Liver (tissue), 9 donors: ENCODE data around the gene ZSCAN25. TPM values are rescaled to one million over a fixed set of nuclear protein-coding genes. Genes with fewer than 3 reads are reported as not detected.

ENCODE experiments used
- DNase-seq: peaks from one replicate; pipeline ENCODE4 v3.0.0-alpha.2; 2017; ENCODE audit warnings: low spot score
- H3K27ac ChIP-seq, 2 donors: one replicate each; pipeline ENCODE4 v1.7.0; 2013; ENCODE audit warnings: inconsistent platforms in 2 of 2, low read length in 2 of 2, control low read depth in 1 of 2, low read depth in 1 of 2, mild to moderate bottlenecking in 1 of 2
- H3K27me3 ChIP-seq, 4 donors: one replicate each; pipeline versions ENCODE4 v1.6.1 to v1.7.0; 2013; ENCODE audit warnings: low read length in 3 of 4, inconsistent platforms in 1 of 4, mild to moderate bottlenecking in 1 of 4, moderate library complexity in 1 of 4; ENCODE audit not compliant: control insufficient read depth in 4 of 4, insufficient read depth in 4 of 4
- H3K36me3 ChIP-seq, 4 donors: one replicate each; pipeline versions ENCODE4 v1.6.1 to v1.7.0; 2013; ENCODE audit warnings: low read length in 3 of 4, mild to moderate bottlenecking in 3 of 4, low read depth in 1 of 4, moderate library complexity in 1 of 4; ENCODE audit not compliant: control insufficient read depth in 4 of 4, insufficient read depth in 3 of 4
- H3K4me1 ChIP-seq, 4 donors: one replicate each; pipeline versions ENCODE4 v1.6.1 to v1.7.0; 2013; ENCODE audit warnings: low read length in 3 of 4, mild to moderate bottlenecking in 3 of 4, moderate library complexity in 1 of 4; ENCODE audit not compliant: control insufficient read depth in 4 of 4, insufficient read depth in 4 of 4
- H3K4me3 ChIP-seq, 3 donors: one replicate each; pipeline versions ENCODE4 v1.6.1 to v1.7.0; 2013; ENCODE audit warnings: low read length in 3 of 3, control low read depth in 1 of 3, low read depth in 1 of 3, mild to moderate bottlenecking in 1 of 3
- H3K9ac ChIP-seq, 2 donors: one replicate each; pipeline ENCODE4 v1.7.0; 2013; ENCODE audit warnings: low read length in 2 of 2, mild to moderate bottlenecking in 2 of 2, moderate library complexity in 2 of 2, control low read depth in 1 of 2, low read depth in 1 of 2
- H3K9me3 ChIP-seq, 4 donors: one replicate each; pipeline versions ENCODE4 v1.6.1 to v1.7.0; 2013; ENCODE audit warnings: low read length in 3 of 4; ENCODE audit not compliant: control insufficient read depth in 4 of 4
- FOXA2 ChIP-seq: IDR thresholded peaks from 2 replicates; pipeline ENCODE4 v1.6.1; 2016; ENCODE audit warnings: antibody characterized with exemption
- GABPA ChIP-seq, 2 donors: IDR thresholded peaks in 1 of 2; conservative IDR thresholded peaks in 1 of 2; 2 replicates each; pipeline ENCODE4 v1.6.1; 2016; ENCODE audit warnings: antibody characterized with exemption in 2 of 2, mild to moderate bottlenecking in 1 of 2, moderate library complexity in 1 of 2
- HNF4A ChIP-seq, 2 donors: conservative IDR thresholded peaks; 2 replicates each; pipeline ENCODE4 v1.6.1; 2016; ENCODE audit warnings: antibody characterized with exemption in 2 of 2, mild to moderate bottlenecking in 2 of 2
- HNF4G ChIP-seq: IDR thresholded peaks from 2 replicates; pipeline ENCODE4 v1.6.1; 2016; ENCODE audit warnings: antibody characterized with exemption
- RAD21 ChIP-seq, 2 donors: IDR thresholded peaks; 2 replicates each; pipeline ENCODE4 v1.6.1; 2016; ENCODE audit warnings: antibody characterized with exemption in 2 of 2, mild to moderate bottlenecking in 2 of 2
- REST ChIP-seq: IDR thresholded peaks from 2 replicates; pipeline ENCODE4 v1.6.1; 2016; ENCODE audit warnings: antibody characterized with exemption, mild to moderate bottlenecking
- RXRA ChIP-seq, 2 donors: IDR thresholded peaks; 2 replicates each; pipeline ENCODE4 v1.6.1; 2017 to 2018; ENCODE audit warnings: antibody characterized with exemption in 2 of 2, mild to moderate bottlenecking in 1 of 2
- TAF1 ChIP-seq: conservative IDR thresholded peaks from 2 replicates; pipeline ENCODE4 v1.6.1; 2016; ENCODE audit warnings: antibody characterized with exemption, mild to moderate bottlenecking
- WGBS: extraction: QIAGEN DNeasy Blood & Tissue Kit; methylation state at CpG from one replicate; pipeline ENCODE4 v1.1.7; 2013; 5-methylcytosine and 5-hydroxymethylcytosine counted together
- polyA plus RNA-seq, 2 donors: library from polyadenylated mRNA; stranded (reverse) in 1 of 2; unstranded in 1 of 2; fragments of 200-250 nt in 1 of 2; fragments of >200 nt in 1 of 2; fragmentation: Nextera tagmentation in 1 of 2; extraction: Ambion mirVana in 1 of 2; gene quantifications; one replicate each; pipeline versions ENCODE4 v1.2.1 to v1.2.3, GENCODE V29; 2013 to 2015
- total RNA-seq, 2 donors: library from RNA; depleted of rRNA; stranded (reverse); fragments of >200 nt; gene quantifications; one replicate each; pipeline ENCODE4 v1.2.3, GENCODE V29; 2014
- TF ChIP-seq, protein P1 (sequence below): fragments of 150-350 bp; IDR thresholded peaks from 2 replicates; pipeline ENCODE4 v1.5.1; 2017; ENCODE audit warnings: improper control_type of control experiment, low read depth, low read length; ENCODE audit not compliant: missing input control
- donor health status: healthy.
- donor health status: healthy.
- donor health status: healthy.
- donor health status: healthy.
- donor health status: healthy.

The ZSCAN25 gene
- total and polyA plus RNA-seq, 4 donors, result 2.3 to 11.0 (median 5.9) TPM

DNA sequence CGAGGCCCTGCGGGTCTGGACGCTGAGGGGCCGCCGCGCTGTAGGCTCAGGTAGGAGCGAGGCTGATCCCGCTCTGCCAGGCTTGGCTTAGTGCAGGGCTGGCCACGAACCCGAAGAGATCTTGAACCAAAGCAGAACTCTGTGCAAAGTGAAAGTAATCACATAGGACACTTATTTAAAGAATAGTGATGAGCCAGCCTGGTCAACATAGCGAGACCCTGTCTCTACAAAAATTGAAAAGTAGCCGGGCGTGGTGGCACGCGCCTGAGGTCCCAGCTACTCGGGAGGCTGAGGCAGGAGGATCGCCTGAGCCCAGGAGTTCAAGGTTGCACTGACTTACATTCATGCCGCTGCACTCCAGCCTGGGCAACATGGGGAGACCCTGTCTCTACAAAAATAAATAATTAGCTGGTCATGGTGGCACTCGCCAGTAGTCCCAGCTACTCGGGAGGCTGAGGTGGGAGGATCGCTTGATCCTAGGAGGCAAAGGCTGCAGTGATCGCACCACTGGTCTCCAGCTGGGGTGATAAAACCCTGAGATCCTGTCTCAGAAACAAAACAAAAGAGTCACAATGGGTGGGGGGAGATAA is 541 bp downstream of the ZSCAN25 start:
- 12% methylated on average over 22 of the region's 22 CpGs for WGBS
- no peaks in the 10 kb centered on the region for H3K9me3 ChIP-seq
- H3K4me1 ChIP-seq, result peaks cover 2 to 17% (median 8%) of the 10 kb centered on the region in 4 donors
- peak overlapping the region; percentile 17 to 23 for H3K9ac ChIP-seq
- peak overlapping the region; percentile 77 to 94 (median 93) for H3K4me3 ChIP-seq
- no peak for TF ChIP-seq RAD21 (IDR thresholded peaks at IDR 0.05)
- no peak for TF ChIP-seq REST
- no peak for TF ChIP-seq HNF4A (conservative IDR thresholded peaks at IDR 0.05)
- no peaks in the 10 kb centered on the region for H3K27me3 ChIP-seq
- no peak for DNase-seq
- peak overlapping the region; percentile 66 to 77 for H3K27ac ChIP-seq
- H3K36me3 ChIP-seq, result peaks cover 3 to 32% (median 25%) of the 10 kb centered on the region in 4 donors

DNA sequence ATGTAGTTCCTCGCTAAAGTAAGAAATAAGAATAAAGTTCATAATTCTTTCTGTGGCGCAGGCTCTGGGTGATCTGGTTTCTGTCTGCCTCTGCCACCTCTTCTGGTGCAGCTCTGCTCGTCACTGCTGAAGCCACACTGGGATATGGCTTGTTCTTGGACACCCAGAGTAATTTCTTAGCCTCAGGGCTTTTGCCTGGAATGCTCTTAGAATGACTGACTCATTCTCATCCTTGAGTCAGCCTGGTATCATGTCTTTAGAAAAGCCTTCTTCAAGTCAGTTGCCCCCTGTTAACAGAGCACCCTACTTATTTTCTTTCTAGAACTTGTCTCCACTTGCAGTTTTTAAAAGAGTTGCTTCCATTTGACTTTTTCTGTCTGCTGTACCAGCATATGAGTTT is 2.0 kb downstream of the ZSCAN25 start:
- Histone ChIP-seq H3K27ac (no peak overlapping the region), H3K4me3 (no peak overlapping the region), H3K9me3 (no peaks in the 10 kb centered on the region), H3K27me3 (no peaks in the 10 kb centered on the region), H3K36me3 (peaks cover 3 to 44% (median 33%) of the 10 kb centered on the region in 4 donors), H3K4me1 (peaks cover 2 to 17% (median 8%) of the 10 kb centered on the region in 4 donors), H3K9ac (no peak overlapping the region)
- TF ChIP-seq RAD21 (IDR thresholded peaks at IDR 0.05) (no peak), REST (no peak), RXRA (IDR thresholded peaks at IDR 0.05) (no peak), GABPA (IDR thresholded peaks at IDR 0.05 in 1 of 2, conservative IDR thresholded peaks at IDR 0.05 in 1 of 2) (no peak), FOXA2 (no peak), HNF4G (no peak), TAF1 (no peak)
- TF ChIP-seq, protein P1, sequence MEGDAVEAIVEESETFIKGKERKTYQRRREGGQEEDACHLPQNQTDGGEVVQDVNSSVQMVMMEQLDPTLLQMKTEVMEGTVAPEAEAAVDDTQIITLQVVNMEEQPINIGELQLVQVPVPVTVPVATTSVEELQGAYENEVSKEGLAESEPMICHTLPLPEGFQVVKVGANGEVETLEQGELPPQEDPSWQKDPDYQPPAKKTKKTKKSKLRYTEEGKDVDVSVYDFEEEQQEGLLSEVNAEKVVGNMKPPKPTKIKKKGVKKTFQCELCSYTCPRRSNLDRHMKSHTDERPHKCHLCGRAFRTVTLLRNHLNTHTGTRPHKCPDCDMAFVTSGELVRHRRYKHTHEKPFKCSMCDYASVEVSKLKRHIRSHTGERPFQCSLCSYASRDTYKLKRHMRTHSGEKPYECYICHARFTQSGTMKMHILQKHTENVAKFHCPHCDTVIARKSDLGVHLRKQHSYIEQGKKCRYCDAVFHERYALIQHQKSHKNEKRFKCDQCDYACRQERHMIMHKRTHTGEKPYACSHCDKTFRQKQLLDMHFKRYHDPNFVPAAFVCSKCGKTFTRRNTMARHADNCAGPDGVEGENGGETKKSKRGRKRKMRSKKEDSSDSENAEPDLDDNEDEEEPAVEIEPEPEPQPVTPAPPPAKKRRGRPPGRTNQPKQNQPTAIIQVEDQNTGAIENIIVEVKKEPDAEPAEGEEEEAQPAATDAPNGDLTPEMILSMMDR, result no peak
- 95% methylated on average over 3 of the region's 3 CpGs for WGBS
- no peak for DNase-seq
